ENCODE results near the gene GTPBP2. TPM values are rescaled to one million over a fixed set of nuclear protein-coding genes. Genes with fewer than 3 reads are reported as not detected.

GTPBP2 gene
- total RNA-seq, 1 experiment from 2014 or later, result 76.4 TPM

DNA sequence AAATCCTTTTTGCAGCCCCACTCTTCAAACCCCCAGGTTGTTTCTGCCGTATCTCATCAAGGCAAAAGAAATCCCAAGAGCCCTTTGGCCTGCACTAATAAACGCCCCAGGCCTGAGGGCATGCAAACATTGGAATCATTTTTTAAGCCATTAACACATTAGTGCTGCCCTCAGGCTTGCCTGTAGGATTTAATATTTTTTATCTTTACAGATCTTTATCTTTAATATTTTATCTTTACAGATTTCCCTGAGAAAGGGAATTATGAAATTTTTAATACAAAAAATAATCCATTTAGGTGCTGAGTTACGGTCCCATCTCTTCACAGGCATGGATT is 14.7 kb downstream of the GTPBP2 start:
- Mint-ChIP-seq H3K9me3 (no peaks in the 10 kb centered on the region), H3K36me3 (peaks cover 23% of the 10 kb centered on the region), H3K4me3 (no peak overlapping the region), H3K4me1 (no peaks in the 10 kb centered on the region), H3K27me3 (ENCODE audit: low read depth) (no peaks in the 10 kb centered on the region), H3K27ac (no peak overlapping the region)
- CTCF ChIA-PET, result interaction anchor here (1.4 kb wide), 1 partner anchor 53 kb away, joined by 4 read pairs; no protein-coding TSS in a partner anchor
- ATAC-seq (no peak), DNase-seq (ENCODE audit: low spot score) (no peak)
- POLR2A ChIA-PET, result interaction anchor here (0.6 kb wide), 1 partner anchor 26 kb away, joined by 3 read pairs; no protein-coding TSS in a partner anchor
- TF ChIP-seq NR2C2 (CRISPR knock-in tag; IDR thresholded peaks at IDR 0.05) (no peak), TEAD1 (CRISPR knock-in tag; IDR thresholded peaks at IDR 0.05) (no peak), SMAD3 (CRISPR knock-in tag; IDR thresholded peaks at IDR 0.05; ENCODE audit: borderline replicate concordance) (no peak), ESRRA (CRISPR knock-in tag; IDR thresholded peaks at IDR 0.05; ENCODE audit: borderline replicate concordance) (no peak), ZNF396 (CRISPR knock-in tag; IDR thresholded peaks at IDR 0.05; ENCODE audit: borderline replicate concordance) (no peak), FOXK1 (CRISPR knock-in tag; IDR thresholded peaks at IDR 0.05) (no peak), ZNF416 (CRISPR knock-in tag; IDR thresholded peaks at IDR 0.05) (no peak), MXD4 (CRISPR knock-in tag; IDR thresholded peaks at IDR 0.05; ENCODE audit: borderline replicate concordance) (no peak), NFE2L1 (CRISPR knock-in tag; IDR thresholded peaks at IDR 0.05) (no peak), NFATC4 (CRISPR knock-in tag; IDR thresholded peaks at IDR 0.05) (no peak), PRRX2 (CRISPR knock-in tag; IDR thresholded peaks at IDR 0.05) (no peak)
- TF ChIP-seq, protein P1, sequence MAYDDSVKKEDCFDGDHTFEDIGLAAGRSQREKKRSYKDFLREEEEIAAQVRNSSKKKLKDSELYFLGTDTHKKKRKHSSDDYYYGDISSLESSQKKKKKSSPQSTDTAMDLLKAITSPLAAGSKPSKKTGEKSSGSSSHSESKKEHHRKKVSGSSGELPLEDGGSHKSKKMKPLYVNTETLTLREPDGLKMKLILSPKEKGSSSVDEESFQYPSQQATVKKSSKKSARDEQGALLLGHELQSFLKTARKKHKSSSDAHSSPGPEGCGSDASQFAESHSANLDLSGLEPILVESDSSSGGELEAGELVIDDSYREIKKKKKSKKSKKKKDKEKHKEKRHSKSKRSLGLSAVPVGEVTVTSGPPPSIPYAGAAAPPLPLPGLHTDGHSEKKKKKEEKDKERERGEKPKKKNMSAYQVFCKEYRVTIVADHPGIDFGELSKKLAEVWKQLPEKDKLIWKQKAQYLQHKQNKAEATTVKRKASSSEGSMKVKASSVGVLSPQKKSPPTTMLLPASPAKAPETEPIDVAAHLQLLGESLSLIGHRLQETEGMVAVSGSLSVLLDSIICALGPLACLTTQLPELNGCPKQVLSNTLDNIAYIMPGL (CRISPR knock-in tag; IDR thresholded peaks at IDR 0.05), result no peak
- TF ChIP-seq, protein P2, sequence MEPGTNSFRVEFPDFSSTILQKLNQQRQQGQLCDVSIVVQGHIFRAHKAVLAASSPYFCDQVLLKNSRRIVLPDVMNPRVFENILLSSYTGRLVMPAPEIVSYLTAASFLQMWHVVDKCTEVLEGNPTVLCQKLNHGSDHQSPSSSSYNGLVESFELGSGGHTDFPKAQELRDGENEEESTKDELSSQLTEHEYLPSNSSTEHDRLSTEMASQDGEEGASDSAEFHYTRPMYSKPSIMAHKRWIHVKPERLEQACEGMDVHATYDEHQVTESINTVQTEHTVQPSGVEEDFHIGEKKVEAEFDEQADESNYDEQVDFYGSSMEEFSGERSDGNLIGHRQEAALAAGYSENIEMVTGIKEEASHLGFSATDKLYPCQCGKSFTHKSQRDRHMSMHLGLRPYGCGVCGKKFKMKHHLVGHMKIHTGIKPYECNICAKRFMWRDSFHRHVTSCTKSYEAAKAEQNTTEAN (CRISPR knock-in tag; IDR thresholded peaks at IDR 0.05), result no peak
- TF ChIP-seq, protein P3, sequence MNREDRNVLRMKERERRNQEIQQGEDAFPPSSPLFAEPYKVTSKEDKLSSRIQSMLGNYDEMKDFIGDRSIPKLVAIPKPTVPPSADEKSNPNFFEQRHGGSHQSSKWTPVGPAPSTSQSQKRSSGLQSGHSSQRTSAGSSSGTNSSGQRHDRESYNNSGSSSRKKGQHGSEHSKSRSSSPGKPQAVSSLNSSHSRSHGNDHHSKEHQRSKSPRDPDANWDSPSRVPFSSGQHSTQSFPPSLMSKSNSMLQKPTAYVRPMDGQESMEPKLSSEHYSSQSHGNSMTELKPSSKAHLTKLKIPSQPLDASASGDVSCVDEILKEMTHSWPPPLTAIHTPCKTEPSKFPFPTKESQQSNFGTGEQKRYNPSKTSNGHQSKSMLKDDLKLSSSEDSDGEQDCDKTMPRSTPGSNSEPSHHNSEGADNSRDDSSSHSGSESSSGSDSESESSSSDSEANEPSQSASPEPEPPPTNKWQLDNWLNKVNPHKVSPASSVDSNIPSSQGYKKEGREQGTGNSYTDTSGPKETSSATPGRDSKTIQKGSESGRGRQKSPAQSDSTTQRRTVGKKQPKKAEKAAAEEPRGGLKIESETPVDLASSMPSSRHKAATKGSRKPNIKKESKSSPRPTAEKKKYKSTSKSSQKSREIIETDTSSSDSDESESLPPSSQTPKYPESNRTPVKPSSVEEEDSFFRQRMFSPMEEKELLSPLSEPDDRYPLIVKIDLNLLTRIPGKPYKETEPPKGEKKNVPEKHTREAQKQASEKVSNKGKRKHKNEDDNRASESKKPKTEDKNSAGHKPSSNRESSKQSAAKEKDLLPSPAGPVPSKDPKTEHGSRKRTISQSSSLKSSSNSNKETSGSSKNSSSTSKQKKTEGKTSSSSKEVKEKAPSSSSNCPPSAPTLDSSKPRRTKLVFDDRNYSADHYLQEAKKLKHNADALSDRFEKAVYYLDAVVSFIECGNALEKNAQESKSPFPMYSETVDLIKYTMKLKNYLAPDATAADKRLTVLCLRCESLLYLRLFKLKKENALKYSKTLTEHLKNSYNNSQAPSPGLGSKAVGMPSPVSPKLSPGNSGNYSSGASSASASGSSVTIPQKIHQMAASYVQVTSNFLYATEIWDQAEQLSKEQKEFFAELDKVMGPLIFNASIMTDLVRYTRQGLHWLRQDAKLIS (CRISPR knock-in tag; IDR thresholded peaks at IDR 0.05; ENCODE audit: borderline replicate concordance), result no peak
- TF ChIP-seq, protein P4, sequence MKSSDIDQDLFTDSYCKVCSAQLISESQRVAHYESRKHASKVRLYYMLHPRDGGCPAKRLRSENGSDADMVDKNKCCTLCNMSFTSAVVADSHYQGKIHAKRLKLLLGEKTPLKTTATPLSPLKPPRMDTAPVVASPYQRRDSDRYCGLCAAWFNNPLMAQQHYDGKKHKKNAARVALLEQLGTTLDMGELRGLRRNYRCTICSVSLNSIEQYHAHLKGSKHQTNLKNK (CRISPR knock-in tag; IDR thresholded peaks at IDR 0.05), result no peak
- TF ChIP-seq, protein P5, sequence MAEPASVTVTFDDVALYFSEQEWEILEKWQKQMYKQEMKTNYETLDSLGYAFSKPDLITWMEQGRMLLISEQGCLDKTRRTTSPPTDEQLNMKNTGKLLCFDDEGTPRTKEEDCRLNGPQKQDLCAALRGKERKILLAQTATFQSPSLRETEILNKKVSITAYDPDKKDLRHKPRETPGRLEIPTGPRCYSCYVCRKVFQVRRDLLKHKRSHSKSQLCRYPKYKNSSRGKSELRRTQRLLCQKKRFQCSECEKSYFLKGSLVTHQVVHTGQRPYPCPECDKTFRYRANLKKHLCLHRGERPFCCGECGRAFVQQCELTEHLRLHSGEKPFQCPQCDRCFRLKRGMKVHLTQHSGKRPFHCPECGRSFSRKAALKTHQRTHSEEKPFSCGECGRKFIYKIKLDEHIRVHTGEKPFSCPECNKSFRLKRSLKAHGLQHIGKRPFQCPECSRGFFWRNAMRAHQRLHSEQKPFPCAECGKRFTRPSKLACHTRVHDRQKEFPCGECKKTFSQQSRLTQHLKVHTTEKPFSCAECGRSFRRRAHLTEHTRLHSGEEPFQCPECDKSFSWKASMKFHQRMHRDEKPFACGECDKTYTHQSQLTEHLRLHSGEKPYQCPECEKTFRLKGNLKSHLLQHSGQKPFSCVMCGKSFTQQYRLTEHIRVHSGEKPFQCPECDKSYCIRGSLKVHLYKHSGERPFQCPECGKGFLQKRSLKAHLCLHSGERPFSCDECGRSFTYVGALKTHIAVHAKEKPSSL (CRISPR knock-in tag; conservative IDR thresholded peaks at IDR 0.05), result no peak
- TF ChIP-seq, protein P6, sequence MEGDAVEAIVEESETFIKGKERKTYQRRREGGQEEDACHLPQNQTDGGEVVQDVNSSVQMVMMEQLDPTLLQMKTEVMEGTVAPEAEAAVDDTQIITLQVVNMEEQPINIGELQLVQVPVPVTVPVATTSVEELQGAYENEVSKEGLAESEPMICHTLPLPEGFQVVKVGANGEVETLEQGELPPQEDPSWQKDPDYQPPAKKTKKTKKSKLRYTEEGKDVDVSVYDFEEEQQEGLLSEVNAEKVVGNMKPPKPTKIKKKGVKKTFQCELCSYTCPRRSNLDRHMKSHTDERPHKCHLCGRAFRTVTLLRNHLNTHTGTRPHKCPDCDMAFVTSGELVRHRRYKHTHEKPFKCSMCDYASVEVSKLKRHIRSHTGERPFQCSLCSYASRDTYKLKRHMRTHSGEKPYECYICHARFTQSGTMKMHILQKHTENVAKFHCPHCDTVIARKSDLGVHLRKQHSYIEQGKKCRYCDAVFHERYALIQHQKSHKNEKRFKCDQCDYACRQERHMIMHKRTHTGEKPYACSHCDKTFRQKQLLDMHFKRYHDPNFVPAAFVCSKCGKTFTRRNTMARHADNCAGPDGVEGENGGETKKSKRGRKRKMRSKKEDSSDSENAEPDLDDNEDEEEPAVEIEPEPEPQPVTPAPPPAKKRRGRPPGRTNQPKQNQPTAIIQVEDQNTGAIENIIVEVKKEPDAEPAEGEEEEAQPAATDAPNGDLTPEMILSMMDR (IDR thresholded peaks at IDR 0.05), result no peak
- TF ChIP-seq, protein P7, sequence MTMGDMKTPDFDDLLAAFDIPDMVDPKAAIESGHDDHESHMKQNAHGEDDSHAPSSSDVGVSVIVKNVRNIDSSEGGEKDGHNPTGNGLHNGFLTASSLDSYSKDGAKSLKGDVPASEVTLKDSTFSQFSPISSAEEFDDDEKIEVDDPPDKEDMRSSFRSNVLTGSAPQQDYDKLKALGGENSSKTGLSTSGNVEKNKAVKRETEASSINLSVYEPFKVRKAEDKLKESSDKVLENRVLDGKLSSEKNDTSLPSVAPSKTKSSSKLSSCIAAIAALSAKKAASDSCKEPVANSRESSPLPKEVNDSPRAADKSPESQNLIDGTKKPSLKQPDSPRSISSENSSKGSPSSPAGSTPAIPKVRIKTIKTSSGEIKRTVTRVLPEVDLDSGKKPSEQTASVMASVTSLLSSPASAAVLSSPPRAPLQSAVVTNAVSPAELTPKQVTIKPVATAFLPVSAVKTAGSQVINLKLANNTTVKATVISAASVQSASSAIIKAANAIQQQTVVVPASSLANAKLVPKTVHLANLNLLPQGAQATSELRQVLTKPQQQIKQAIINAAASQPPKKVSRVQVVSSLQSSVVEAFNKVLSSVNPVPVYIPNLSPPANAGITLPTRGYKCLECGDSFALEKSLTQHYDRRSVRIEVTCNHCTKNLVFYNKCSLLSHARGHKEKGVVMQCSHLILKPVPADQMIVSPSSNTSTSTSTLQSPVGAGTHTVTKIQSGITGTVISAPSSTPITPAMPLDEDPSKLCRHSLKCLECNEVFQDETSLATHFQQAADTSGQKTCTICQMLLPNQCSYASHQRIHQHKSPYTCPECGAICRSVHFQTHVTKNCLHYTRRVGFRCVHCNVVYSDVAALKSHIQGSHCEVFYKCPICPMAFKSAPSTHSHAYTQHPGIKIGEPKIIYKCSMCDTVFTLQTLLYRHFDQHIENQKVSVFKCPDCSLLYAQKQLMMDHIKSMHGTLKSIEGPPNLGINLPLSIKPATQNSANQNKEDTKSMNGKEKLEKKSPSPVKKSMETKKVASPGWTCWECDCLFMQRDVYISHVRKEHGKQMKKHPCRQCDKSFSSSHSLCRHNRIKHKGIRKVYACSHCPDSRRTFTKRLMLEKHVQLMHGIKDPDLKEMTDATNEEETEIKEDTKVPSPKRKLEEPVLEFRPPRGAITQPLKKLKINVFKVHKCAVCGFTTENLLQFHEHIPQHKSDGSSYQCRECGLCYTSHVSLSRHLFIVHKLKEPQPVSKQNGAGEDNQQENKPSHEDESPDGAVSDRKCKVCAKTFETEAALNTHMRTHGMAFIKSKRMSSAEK (CRISPR knock-in tag; IDR thresholded peaks at IDR 0.05; ENCODE audit: borderline replicate concordance), result no peak
- TF ChIP-seq, protein P8, sequence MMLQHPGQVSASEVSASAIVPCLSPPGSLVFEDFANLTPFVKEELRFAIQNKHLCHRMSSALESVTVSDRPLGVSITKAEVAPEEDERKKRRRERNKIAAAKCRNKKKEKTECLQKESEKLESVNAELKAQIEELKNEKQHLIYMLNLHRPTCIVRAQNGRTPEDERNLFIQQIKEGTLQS (CRISPR knock-in tag; conservative IDR thresholded peaks at IDR 0.05), result no peak
- TF ChIP-seq, protein P9, sequence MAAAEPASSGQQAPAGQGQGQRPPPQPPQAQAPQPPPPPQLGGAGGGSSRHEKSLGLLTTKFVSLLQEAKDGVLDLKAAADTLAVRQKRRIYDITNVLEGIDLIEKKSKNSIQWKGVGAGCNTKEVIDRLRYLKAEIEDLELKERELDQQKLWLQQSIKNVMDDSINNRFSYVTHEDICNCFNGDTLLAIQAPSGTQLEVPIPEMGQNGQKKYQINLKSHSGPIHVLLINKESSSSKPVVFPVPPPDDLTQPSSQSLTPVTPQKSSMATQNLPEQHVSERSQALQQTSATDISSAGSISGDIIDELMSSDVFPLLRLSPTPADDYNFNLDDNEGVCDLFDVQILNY (CRISPR knock-in tag; IDR thresholded peaks at IDR 0.05), result no peak
